Measurements from ENCODE around the gene POLR3E. TPM values are rescaled to one million over a fixed set of nuclear protein-coding genes. Genes with fewer than 3 reads are reported as not detected.

The POLR3E gene
- total RNA-seq, 1 donor from 2014 or later, result 106 TPM

- intact Hi-C loops (cut with micrococcal nuclease), result no loop called here
- Mint-ChIP-seq H3K27me3 (ENCODE audit: low read depth) (no peaks in the 10 kb centered on the region), H3K4me3 (ENCODE audit: low read depth) (no peak overlapping the region), H3K36me3 (ENCODE audit: low read depth) (peaks cover 55% of the 10 kb centered on the region), H3K4me1 (ENCODE audit: low read depth) (peaks cover 6% of the 10 kb centered on the region), H3K27ac (no peak overlapping the region), H3K9me3 (no peaks in the 10 kb centered on the region)
- no peak for DNase-seq (ENCODE audit: low spot score)
Observed at GRCh38 chr16:22323173-22323958, 26.2 kb downstream of the POLR3E start.

GRCh38 chr16:22323959-22324786 is 27.0 kb downstream of the POLR3E start:
- no peaks in the 10 kb centered on the region for H3K9me3 Mint-ChIP-seq
- peaks cover 57% of the 10 kb centered on the region for H3K36me3 Mint-ChIP-seq (ENCODE audit: low read depth)
- peaks cover 6% of the 10 kb centered on the region for H3K4me1 Mint-ChIP-seq (ENCODE audit: low read depth)
- DNase-seq (ENCODE audit: low spot score), result no peak
- intact Hi-C loops (cut with micrococcal nuclease), result no loop called here
- H3K4me3 Mint-ChIP-seq (ENCODE audit: low read depth), result no peak overlapping the region
- no peaks in the 10 kb centered on the region for H3K27me3 Mint-ChIP-seq (ENCODE audit: low read depth)
- H3K27ac Mint-ChIP-seq, result no peak overlapping the region

- H3K9me3 Mint-ChIP-seq, result no peaks in the 10 kb centered on the region
- intact Hi-C loops (cut with micrococcal nuclease), result no loop called here
- H3K4me3 Mint-ChIP-seq (ENCODE audit: low read depth), result no peak overlapping the region
- H3K36me3 Mint-ChIP-seq (ENCODE audit: low read depth), result peaks cover 55% of the 10 kb centered on the region
- DNase-seq (ENCODE audit: low spot score), result no peak
- H3K27ac Mint-ChIP-seq, result no peak overlapping the region
- H3K4me1 Mint-ChIP-seq (ENCODE audit: low read depth), result peaks cover 6% of the 10 kb centered on the region
- no peaks in the 10 kb centered on the region for H3K27me3 Mint-ChIP-seq (ENCODE audit: low read depth)
Observed at GRCh38 chr16:22324787-22325597, 27.8 kb downstream of the POLR3E start.

- H3K4me1 Mint-ChIP-seq (ENCODE audit: low read depth), result peaks cover 4% of the 10 kb centered on the region
- H3K36me3 Mint-ChIP-seq (ENCODE audit: low read depth), result peaks cover 59% of the 10 kb centered on the region
- no peak overlapping the region for H3K27ac Mint-ChIP-seq
- intact Hi-C loops (cut with micrococcal nuclease), result no loop called here
- no peaks in the 10 kb centered on the region for H3K27me3 Mint-ChIP-seq (ENCODE audit: low read depth)
- no peak overlapping the region for H3K4me3 Mint-ChIP-seq (ENCODE audit: low read depth)
- H3K9me3 Mint-ChIP-seq, result no peaks in the 10 kb centered on the region
- no peak for DNase-seq (ENCODE audit: low spot score)
Observed at GRCh38 chr16:22325598-22326368, 28.6 kb downstream of the POLR3E start.

GRCh38 chr16:22326369-22326652 is 29.1 kb downstream of the POLR3E start:
- Mint-ChIP-seq H3K27ac (no peak overlapping the region), H3K36me3 (ENCODE audit: low read depth) (peaks cover 57% of the 10 kb centered on the region), H3K27me3 (ENCODE audit: low read depth) (no peaks in the 10 kb centered on the region), H3K9me3 (no peaks in the 10 kb centered on the region), H3K4me1 (ENCODE audit: low read depth) (no peaks in the 10 kb centered on the region), H3K4me3 (ENCODE audit: low read depth) (no peak overlapping the region)
- intact Hi-C loops (cut with micrococcal nuclease), result no loop called here
- DNase-seq (ENCODE audit: low spot score), result no peak

GRCh38 chr16:22326771-22327445 is 29.7 kb downstream of the POLR3E start:
- H3K36me3 Mint-ChIP-seq (ENCODE audit: low read depth), result peaks cover 61% of the 10 kb centered on the region
- H3K4me1 Mint-ChIP-seq (ENCODE audit: low read depth), result no peaks in the 10 kb centered on the region
- H3K27ac Mint-ChIP-seq, result no peak overlapping the region
- intact Hi-C loops (cut with micrococcal nuclease), result no loop called here
- no peak overlapping the region for H3K4me3 Mint-ChIP-seq (ENCODE audit: low read depth)
- H3K9me3 Mint-ChIP-seq, result no peaks in the 10 kb centered on the region
- no peaks in the 10 kb centered on the region for H3K27me3 Mint-ChIP-seq (ENCODE audit: low read depth)
- DNase-seq (ENCODE audit: low spot score), result no peak

- intact Hi-C loops (cut with micrococcal nuclease), result no loop called here
- Mint-ChIP-seq H3K27me3 (ENCODE audit: low read depth) (no peaks in the 10 kb centered on the region), H3K9me3 (no peaks in the 10 kb centered on the region), H3K4me1 (ENCODE audit: low read depth) (no peaks in the 10 kb centered on the region), H3K27ac (no peak overlapping the region), H3K4me3 (ENCODE audit: low read depth) (no peak overlapping the region), H3K36me3 (ENCODE audit: low read depth) (peaks cover 64% of the 10 kb centered on the region)
- DNase-seq (ENCODE audit: low spot score), result no peak
Observed at GRCh38 chr16:22327446-22327775, 30.2 kb downstream of the POLR3E start.

- Mint-ChIP-seq H3K27me3 (ENCODE audit: low read depth) (no peaks in the 10 kb centered on the region), H3K9me3 (no peaks in the 10 kb centered on the region), H3K27ac (no peak overlapping the region), H3K4me3 (ENCODE audit: low read depth) (no peak overlapping the region), H3K36me3 (ENCODE audit: low read depth) (peaks cover 67% of the 10 kb centered on the region), H3K4me1 (ENCODE audit: low read depth) (no peaks in the 10 kb centered on the region)
- no peak for DNase-seq (ENCODE audit: low spot score)
- intact Hi-C loops (cut with micrococcal nuclease), result no loop called here
Observed at GRCh38 chr16:22328081-22328725, 31.0 kb downstream of the POLR3E start.

- intact Hi-C loops (cut with micrococcal nuclease), result no loop called here
- no peak for DNase-seq (ENCODE audit: low spot score)
- Mint-ChIP-seq H3K4me3 (ENCODE audit: low read depth) (no peak overlapping the region), H3K9me3 (no peaks in the 10 kb centered on the region), H3K27me3 (ENCODE audit: low read depth) (no peaks in the 10 kb centered on the region), H3K27ac (no peak overlapping the region), H3K4me1 (ENCODE audit: low read depth) (no peaks in the 10 kb centered on the region), H3K36me3 (ENCODE audit: low read depth) (peaks cover 70% of the 10 kb centered on the region)
Observed at GRCh38 chr16:22329199-22329695, 32.0 kb downstream of the POLR3E start.

GRCh38 chr16:22330326-22330725 is 33.1 kb downstream of the POLR3E start:
- no peak overlapping the region for H3K4me3 Mint-ChIP-seq (ENCODE audit: low read depth)
- peaks cover 75% of the 10 kb centered on the region for H3K36me3 Mint-ChIP-seq (ENCODE audit: low read depth)
- no peaks in the 10 kb centered on the region for H3K9me3 Mint-ChIP-seq
- intact Hi-C loops (cut with micrococcal nuclease), result loop anchor here (5.0 kb wide), 1 partner anchor 42 kb away; the partner anchor contains the start of gene CDR2
- DNase-seq (ENCODE audit: low spot score), result no peak
- no peaks in the 10 kb centered on the region for H3K4me1 Mint-ChIP-seq (ENCODE audit: low read depth)
- H3K27me3 Mint-ChIP-seq (ENCODE audit: low read depth), result no peaks in the 10 kb centered on the region
- H3K27ac Mint-ChIP-seq, result no peak overlapping the region

- no peak for DNase-seq (ENCODE audit: low spot score)
- Mint-ChIP-seq H3K4me1 (ENCODE audit: low read depth) (peaks cover 8% of the 10 kb centered on the region), H3K4me3 (ENCODE audit: low read depth) (no peak overlapping the region), H3K27ac (no peak overlapping the region), H3K9me3 (peaks cover 26% of the 10 kb centered on the region), H3K27me3 (ENCODE audit: low read depth) (no peaks in the 10 kb centered on the region), H3K36me3 (ENCODE audit: low read depth) (peaks cover 90% of the 10 kb centered on the region)
- intact Hi-C loops (cut with micrococcal nuclease), result loop anchor here (5.0 kb wide), 1 partner anchor 39 kb away; the partner anchor contains the start of gene CDR2
Observed at GRCh38 chr16:22333457-22333994, 36.3 kb downstream of the POLR3E start.
